Activated CD4-positive, CD25-positive, alpha-beta regulatory T cell treated with anti-CD3 and anti-CD28 coated beads, Interleukin-2, amount 50 U/mL, for 24 hours (primary cell): ENCODE data around the gene BLMH.

Experiments used
- ATAC-seq, 2 donors: fragments of 150-1000 bp; cut with Tn5 transposase; one replicate each; pipeline ENCODE4 v1.10.0; 2021; ENCODE audit warnings: mild to moderate bottlenecking in 1 of 2, moderate library complexity in 1 of 2

Gene BLMH

DNA sequence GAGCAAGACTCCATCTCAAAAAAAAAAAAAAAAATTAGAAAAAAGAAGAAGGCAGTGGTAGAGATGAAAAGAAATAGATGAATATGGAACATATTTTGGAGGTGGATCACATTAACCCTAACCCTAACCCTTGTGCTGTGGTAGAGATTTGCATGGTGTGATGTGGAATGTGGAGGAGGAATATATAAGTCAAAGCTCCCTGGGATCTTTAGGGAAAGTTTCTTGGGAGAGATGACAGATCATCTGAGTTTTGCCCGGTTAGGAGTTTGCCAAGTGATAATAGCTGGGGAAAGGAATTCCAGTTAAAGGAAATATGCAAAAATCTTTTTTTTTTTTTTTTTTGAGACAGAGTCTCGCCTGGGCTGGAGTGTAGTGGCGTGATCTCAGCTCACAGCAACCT, 13.0 kb upstream of the BLMH start:
- ATAC-seq, result no peak

DNA sequence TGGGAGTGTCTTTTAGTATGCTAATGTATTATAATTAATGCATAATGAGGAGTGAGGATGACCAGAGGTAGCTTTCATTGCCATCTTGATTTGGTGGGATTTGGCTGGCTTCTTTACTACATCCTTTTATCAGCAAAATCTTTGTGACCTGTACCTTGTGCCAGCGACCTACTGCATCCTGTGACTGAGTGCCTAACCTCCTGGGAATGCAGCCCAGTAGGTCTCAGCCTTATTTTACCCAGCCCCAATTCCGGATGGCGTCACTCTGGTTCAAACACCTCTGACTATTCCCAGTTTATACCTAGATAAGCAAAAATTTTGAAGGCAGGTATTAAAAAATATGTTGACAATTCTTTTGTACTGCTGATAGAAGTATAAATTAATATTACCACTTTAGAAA, 10.5 kb upstream of the BLMH start:
- ATAC-seq, result no peak

GRCh38 chr17:30300818-30301217, 9.1 kb upstream of the BLMH start:
- no peak for ATAC-seq

GRCh38 chr17:30299000-30299399, 7.3 kb upstream of the BLMH start:
- ATAC-seq, result no peak

- no peak for ATAC-seq
Observed at GRCh38 chr17:30297715-30298114, 6.0 kb upstream of the BLMH start.

DNA sequence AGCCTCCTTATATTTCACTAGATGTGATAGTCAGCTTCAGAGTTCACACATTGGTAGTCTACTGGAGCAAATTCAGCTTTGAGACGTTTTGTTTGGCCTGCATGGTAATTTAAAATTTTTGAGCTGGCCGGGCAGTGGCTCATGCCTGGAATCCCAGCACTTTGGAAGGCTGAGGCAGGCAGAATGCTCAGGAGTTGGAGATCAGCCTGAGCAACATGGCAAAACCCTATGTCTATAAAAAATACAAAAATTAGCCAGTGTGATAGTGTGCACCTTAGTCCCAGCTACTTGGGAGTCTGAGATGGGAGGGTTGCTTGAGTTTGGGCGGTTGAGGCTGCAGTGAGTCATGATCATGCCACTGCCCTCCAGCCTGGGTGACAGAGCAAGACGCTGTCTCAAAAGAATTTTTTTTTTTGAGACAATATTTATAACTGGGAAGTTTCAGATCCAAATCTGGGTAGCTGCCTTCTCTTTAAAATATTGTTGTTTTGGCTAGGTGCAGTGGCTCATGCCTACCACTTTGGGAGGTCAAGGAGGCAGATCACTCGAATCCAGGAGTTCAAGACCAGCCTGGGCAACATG, 4.8 kb upstream of the BLMH start:
- ATAC-seq, result no peak

GRCh38 chr17:30292286-30292858, 628 bp upstream of the BLMH start:
- peak in 1 of 2 donors; percentile 2 for ATAC-seq

DNA sequence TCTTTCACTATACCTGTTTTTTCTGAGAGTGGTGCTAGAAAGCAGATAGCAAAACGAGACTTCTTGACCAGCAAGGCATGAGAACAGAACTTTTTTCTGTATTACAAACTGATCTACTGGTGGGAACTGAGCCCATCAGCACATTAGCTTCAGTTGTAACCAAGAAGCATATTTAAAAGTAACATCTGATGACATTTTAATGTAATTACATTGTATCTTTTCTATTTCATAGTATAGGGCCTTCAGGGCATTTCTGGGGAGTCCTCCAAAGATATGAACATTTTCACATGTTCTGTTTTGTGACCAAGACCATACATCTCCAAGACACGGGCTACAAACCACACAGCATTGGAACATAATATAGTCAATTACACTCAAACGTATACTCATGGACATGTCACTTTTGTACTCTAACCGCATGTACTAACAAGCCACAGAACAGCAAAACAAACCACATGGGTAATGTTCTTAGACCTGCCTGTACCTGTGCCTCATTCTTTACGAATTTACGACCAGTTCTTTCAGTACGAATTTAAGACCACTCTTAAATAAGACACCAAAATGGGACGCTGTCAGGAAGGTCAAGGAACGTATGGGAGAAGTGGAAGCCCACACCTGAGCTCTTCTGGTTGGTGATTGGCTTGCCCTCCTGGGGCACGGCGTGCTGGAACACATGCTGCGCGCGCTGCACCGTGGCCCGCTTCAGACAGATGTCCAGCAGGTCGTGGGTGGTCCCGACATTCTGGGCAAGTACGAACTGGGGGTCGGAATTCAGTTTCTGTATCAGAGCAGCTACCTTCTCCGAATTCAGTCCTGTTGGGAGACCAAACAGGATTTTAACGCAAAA, 825 bp downstream of the BLMH start:
- ATAC-seq, result peak; percentile 75 to 82

DNA sequence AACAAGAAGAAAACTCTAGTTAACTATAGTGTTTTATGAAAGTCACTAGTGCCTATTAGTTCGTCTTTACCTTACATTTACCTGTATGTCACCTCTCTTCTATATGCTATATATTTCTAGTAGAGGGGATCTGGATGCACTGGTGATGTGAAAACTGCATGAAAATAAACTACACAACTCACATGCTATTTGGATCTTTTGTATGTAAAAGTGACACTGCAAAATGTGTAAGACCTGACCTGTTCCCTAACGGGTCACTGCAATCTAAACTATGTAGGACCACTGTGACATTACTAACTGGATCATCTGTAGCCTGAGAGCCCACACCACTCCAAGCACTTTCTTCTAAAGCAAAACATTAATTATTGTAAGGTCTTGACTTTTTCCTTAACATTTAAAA, 1.7 kb downstream of the BLMH start:
- ATAC-seq, result no peak

DNA sequence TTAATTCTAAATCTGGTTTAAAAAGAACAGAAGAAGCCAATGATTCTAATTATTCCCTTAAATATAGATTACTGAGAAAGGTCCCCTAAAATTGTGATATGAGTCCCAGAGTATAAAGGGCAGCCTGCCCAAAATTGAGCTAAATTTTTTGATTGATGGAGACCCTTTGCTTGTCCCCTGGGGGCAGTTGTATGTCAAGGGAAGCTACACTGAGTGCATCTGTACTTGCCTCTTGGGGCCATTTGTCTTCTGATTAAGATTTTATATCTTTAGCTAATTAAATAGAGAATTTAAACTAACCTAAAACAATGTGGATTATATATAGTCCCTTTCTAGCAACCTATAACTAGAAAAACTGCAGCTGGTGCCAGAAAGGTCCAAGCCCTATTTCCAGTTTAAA, 12.6 kb downstream of the BLMH start:
- ATAC-seq, result no peak

GRCh38 chr17:30278032-30278431, 13.7 kb downstream of the BLMH start:
- ATAC-seq, result no peak

DNA sequence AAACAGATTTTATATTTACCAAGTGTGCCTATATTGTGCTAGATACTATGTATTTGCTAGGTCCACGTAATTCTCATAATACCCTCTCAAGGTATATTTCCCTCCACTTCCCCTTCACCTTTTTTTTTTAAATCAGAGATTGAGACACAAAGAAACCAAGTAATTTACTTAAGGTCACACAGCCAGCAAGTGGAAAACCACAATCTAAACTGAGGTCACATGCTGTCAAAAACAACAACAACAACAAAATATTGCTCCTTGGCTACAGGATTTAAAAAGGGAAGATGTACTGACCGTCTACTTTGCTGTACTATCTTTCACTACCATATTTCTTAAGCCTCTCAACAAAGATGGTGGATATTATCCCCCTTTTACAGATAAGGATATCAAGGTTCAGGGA, 15.8 kb downstream of the BLMH start:
- no peak for ATAC-seq

- no peak for ATAC-seq
Observed at GRCh38 chr17:30274887-30275286, 16.9 kb downstream of the BLMH start.

- ATAC-seq, result no peak
Observed at GRCh38 chr17:30273373-30273772, 18.4 kb downstream of the BLMH start.

- ATAC-seq, result no peak
Observed at GRCh38 chr17:30271102-30271501, 20.6 kb downstream of the BLMH start.

- ATAC-seq, result no peak
Observed at GRCh38 chr17:30267625-30268024, 24.1 kb downstream of the BLMH start.

GRCh38 chr17:30263552-30264333, 28.0 kb downstream of the BLMH start:
- no peak for ATAC-seq

- no peak for ATAC-seq
Observed at GRCh38 chr17:30256756-30257506, 34.8 kb downstream of the BLMH start.

- ATAC-seq, result no peak
Observed at GRCh38 chr17:30254150-30254549, 37.6 kb downstream of the BLMH start.

DNA sequence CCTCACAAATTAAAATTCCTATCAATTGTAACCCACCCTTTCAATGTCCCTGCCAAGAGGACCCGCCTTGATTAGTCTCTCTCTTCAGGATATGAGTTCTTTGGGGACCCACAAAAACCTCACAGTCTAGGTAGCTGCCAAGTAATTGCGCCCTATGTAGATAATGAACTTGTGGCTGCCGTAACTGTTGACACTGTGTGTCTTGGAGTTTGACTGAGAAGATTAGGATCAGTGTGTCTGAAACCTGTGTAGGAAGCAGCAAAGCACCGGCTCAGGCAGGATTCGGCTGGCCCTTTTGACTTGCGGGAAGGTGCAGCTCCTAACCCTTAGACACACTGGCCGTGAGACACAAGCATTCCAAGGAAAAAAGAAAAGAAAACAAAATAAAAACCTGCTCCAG, 38.4 kb downstream of the BLMH start:
- no peak for ATAC-seq

DNA sequence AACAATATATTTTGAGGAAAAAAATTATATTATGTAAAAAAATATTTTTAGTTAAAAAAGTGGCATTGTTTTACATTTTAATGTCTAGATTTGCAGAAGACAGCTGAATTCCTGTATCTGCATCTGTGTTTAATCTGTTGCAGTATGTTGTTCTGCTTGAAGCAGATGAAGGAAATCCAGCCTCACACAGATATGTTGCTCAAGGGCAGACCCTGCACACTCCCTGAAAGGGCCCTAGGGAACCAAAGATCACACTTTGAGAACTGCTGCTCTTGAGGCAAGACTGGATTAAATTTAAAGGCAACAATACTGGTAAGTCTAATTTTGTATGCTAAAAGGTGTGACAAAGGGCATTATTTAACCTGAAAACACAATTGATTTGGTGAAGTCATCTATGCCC, 39.8 kb downstream of the BLMH start:
- ATAC-seq, result no peak

DNA sequence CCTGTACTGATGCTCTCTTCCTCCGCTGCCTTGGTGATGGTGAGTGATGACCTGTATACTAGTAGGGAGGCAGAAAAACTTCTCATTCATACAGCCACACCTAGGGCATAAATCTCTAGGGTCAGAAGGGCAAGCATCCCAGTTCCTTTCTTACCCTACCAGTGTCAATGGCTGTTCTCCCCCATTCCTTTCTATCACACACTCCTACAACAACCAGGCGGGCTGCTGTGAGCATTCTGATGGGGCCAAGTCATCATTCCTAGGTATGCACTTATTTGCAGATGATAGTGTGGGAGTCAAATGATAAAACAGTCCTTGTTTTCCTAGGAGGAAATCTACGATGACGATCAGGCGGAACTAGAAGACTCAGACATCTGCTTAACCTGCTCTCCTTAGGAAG, 42.3 kb downstream of the BLMH start:
- ATAC-seq, result no peak

- no peak for ATAC-seq
Observed at GRCh38 chr17:30248786-30249185, 43.0 kb downstream of the BLMH start.
